Lower lobe of right lung (tissue), 2 donors: ENCODE measurements around the gene RNF141. TPM values are rescaled to one million over a fixed set of nuclear protein-coding genes. Genes with fewer than 3 reads are reported as not detected.
A peak's percentile ranks its signal among the peaks of the same experiment; 100 is the strongest.

Experiments used
- ATAC-seq, 2 donors: fragments of 200-7000 bp; cut with Tn5 transposase; one replicate each; pipeline ENCODE4 v1.9.1; 2020 to 2022; ENCODE audit warnings: mild to moderate bottlenecking in 2 of 2, moderate library complexity in 2 of 2
- DNase-seq: peaks from one replicate; pipeline ENCODE4 v3.0.0-alpha.2; 2020
- H3K27ac ChIP-seq: fragments of 200-600 bp; one replicate; pipeline ENCODE4 v1.8.0; 2022
- H3K27me3 ChIP-seq: fragments of 200-600 bp; one replicate; pipeline ENCODE4 v1.8.0; 2022; ENCODE audit warnings: low read depth
- H3K36me3 ChIP-seq: fragments of 200-600 bp; one replicate; pipeline ENCODE4 v1.8.0; 2022; ENCODE audit warnings: mild to moderate bottlenecking
- H3K4me1 ChIP-seq: fragments of 200-600 bp; one replicate; pipeline ENCODE4 v1.8.0; 2022
- H3K4me3 ChIP-seq: fragments of 200-600 bp; one replicate; pipeline ENCODE4 v1.8.0; 2022; ENCODE audit warnings: mild to moderate bottlenecking
- H3K9me3 ChIP-seq: fragments of 200-600 bp; one replicate; pipeline ENCODE4 v1.8.0; 2022
- intact Hi-C: fragments of 100-400 bp; cut with DNase I; formaldehyde crosslinking; loops from one replicate; pipeline ENCODE4 v1.11.0; 2022
- total RNA-seq: library from RNA; stranded (reverse); fragmentation: NEBNext Ultra II Directional; extraction: Animal tissue kit (Norgen Biotek cat#: 25700); gene quantifications from one replicate; pipeline ENCODE4 v1.2.1, GENCODE V29; 2021
- TF ChIP-seq, protein P1 (sequence below): fragments of 200-600 bp; IDR thresholded peaks from one replicate; pipeline ENCODE4 v1.8.0; 2022; ENCODE audit warnings: antibody characterized with exemption, mild to moderate bottlenecking
- donor health status: DM: no; HTN: yes; CAD: no; lungs with severe emphysema.

Gene RNF141
- total RNA-seq, 1 donor from 2014 or later = 55.2 TPM

DNA sequence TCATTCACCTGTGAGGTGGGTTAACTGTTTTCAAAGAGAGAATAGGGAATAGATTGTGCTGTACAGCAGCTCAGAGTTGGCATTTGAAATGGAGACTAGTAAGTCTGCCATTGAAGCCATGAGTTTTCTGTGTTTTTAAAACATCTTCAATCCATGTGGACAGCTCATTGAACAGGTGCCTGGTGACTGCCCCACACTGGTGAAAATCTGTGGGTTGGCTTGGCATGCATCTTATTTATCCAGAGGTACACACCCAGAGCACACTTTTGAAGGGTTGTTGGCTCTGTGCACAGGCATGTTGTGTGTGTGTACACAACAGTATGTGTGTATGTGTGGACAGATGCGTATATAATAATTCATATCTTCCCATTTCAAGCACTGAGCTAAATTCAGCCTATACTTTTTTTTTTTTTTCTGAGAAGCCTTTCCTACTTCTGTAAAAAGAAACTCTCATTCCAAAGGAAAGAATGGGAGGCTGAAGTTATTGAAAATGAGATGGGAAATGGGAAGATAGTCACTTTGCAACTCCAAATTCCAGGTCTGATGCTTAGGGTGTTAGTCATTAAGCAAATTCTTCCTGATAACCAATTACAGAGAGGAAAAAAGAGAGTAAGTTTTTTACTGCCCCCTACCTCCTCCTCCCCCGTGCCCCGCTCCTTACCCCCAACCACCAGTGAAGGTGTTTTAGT is 34.5 kb upstream of the RNF141 start:
- Histone ChIP-seq H3K36me3 (no peaks in the 10 kb centered on the region), H3K9me3 (no peaks in the 10 kb centered on the region), H3K4me3 (no peak overlapping the region), H3K27ac (no peak overlapping the region), H3K27me3 (no peaks in the 10 kb centered on the region), H3K4me1 (peaks cover 17% of the 10 kb centered on the region)
- TF ChIP-seq, protein P1, sequence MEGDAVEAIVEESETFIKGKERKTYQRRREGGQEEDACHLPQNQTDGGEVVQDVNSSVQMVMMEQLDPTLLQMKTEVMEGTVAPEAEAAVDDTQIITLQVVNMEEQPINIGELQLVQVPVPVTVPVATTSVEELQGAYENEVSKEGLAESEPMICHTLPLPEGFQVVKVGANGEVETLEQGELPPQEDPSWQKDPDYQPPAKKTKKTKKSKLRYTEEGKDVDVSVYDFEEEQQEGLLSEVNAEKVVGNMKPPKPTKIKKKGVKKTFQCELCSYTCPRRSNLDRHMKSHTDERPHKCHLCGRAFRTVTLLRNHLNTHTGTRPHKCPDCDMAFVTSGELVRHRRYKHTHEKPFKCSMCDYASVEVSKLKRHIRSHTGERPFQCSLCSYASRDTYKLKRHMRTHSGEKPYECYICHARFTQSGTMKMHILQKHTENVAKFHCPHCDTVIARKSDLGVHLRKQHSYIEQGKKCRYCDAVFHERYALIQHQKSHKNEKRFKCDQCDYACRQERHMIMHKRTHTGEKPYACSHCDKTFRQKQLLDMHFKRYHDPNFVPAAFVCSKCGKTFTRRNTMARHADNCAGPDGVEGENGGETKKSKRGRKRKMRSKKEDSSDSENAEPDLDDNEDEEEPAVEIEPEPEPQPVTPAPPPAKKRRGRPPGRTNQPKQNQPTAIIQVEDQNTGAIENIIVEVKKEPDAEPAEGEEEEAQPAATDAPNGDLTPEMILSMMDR = no peak
- intact Hi-C loops = no loop called here
- DNase-seq = no peak
- no peak for ATAC-seq

- no peaks in the 10 kb centered on the region for H3K4me1 ChIP-seq
- no peaks in the 10 kb centered on the region for H3K27me3 ChIP-seq
- H3K36me3 ChIP-seq = no peaks in the 10 kb centered on the region
- H3K9me3 ChIP-seq = no peaks in the 10 kb centered on the region
- intact Hi-C loops = no loop called here
- TF ChIP-seq, protein P1 = no peak
- ATAC-seq (no peak), DNase-seq (no peak)
- H3K4me3 ChIP-seq = no peak overlapping the region
- H3K27ac ChIP-seq = no peak overlapping the region
These were observed 32.6 kb upstream of the RNF141 start for GRCh38 chr11:10573556-10573955.

DNA sequence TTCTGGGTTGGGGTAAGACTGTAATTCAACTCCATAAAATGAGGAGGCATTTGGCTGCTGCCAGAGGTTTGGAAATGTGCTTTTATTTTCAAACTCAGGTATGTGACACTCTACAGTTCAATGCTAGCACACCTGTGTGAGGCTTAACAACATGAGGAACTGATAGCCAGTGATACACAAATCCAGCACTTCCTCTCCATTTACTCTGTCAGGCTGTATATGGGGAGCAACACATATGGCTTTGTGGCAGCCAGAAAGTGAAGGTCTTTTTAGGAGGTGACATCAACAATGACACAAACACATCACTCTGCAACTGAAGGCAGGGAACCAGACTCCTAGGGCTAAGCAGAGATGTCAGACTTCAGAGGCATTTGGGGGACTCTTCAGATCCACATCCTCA is 32.0 kb upstream of the RNF141 start:
- DNase-seq = no peak
- H3K27ac ChIP-seq = no peak overlapping the region
- intact Hi-C loops = no loop called here
- no peaks in the 10 kb centered on the region for H3K36me3 ChIP-seq
- no peak for ATAC-seq
- no peak overlapping the region for H3K4me3 ChIP-seq
- no peaks in the 10 kb centered on the region for H3K4me1 ChIP-seq
- no peaks in the 10 kb centered on the region for H3K9me3 ChIP-seq
- H3K27me3 ChIP-seq = no peaks in the 10 kb centered on the region
- TF ChIP-seq, protein P1 = no peak

DNA sequence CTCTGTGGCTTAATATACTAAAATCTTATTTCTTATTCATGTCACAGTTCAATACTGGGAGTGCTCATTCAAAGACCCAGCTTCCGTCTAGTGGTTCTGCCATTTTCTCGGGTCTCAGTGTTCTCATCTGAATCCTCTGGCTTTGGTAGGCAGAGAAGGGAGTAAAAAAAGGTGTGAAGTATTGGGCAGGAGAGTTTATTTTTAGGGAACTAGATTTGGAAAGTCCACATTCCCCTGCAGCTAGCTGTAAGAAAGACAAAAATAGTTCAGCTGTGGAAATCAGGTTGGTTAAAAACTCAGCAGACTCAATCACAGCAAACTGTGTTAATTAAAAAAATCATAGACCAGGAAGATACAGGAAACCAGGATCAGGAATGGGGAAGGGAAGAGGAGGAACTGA is 31.5 kb upstream of the RNF141 start:
- H3K27ac ChIP-seq = no peak overlapping the region
- no peaks in the 10 kb centered on the region for H3K9me3 ChIP-seq
- intact Hi-C loops = no loop called here
- no peaks in the 10 kb centered on the region for H3K4me1 ChIP-seq
- no peak overlapping the region for H3K4me3 ChIP-seq
- ATAC-seq (no peak), DNase-seq (no peak)
- H3K27me3 ChIP-seq = no peaks in the 10 kb centered on the region
- TF ChIP-seq, protein P1 = no peak
- H3K36me3 ChIP-seq = no peaks in the 10 kb centered on the region

DNA sequence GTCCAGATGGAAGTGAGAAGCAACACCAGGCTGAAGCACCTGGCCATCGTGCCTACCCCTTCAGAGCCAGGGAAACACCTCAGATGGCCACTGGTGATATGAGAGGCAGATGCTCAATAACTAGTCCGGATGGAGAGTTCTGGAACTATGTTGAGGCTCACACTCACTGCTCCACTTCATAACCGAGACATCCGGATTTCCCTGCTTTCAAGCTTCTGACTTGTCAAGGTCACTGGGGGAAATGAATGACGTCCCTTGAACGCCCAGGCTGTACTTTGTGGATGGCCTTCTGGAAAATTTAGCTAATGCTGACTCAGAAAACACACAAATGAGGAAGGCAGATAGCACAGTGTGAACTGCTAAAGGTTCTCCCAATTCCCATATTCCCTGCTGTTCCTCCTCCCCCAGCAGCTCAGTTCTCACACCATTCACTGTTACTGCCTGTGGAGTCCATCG is 27.5 kb upstream of the RNF141 start, which contains the start of gene LYVE1:
LYVE1 (minus strand) TSS at position 180 of the 456 bp plus-strand sequence; CDS start at position 47, 133 bp downstream.
- Histone ChIP-seq H3K4me3 (no peak within 1 kb of the TSS), H3K27ac (peak within 1 kb of the TSS; percentile 51), H3K9me3 (no peaks in the 10 kb centered on the region), H3K4me1 (peaks cover 9% of the 10 kb centered on the region), H3K27me3 (no peaks in the 10 kb centered on the region), H3K36me3 (no peaks in the 10 kb centered on the region)
- TF ChIP-seq, protein P1 = no peak
- ATAC-seq (peak in 1 of 2 donors; percentile 61), DNase-seq (no peak)
- intact Hi-C loops = no loop called here
